Measurements from ENCODE around the gene TNNI2.
"Not testable (repeated sequence)": the region's sequence is repeated elsewhere in the genome, so short reads cannot be mapped to it uniquely, and the experiment has no call there.

The TNNI2 gene

DNA sequence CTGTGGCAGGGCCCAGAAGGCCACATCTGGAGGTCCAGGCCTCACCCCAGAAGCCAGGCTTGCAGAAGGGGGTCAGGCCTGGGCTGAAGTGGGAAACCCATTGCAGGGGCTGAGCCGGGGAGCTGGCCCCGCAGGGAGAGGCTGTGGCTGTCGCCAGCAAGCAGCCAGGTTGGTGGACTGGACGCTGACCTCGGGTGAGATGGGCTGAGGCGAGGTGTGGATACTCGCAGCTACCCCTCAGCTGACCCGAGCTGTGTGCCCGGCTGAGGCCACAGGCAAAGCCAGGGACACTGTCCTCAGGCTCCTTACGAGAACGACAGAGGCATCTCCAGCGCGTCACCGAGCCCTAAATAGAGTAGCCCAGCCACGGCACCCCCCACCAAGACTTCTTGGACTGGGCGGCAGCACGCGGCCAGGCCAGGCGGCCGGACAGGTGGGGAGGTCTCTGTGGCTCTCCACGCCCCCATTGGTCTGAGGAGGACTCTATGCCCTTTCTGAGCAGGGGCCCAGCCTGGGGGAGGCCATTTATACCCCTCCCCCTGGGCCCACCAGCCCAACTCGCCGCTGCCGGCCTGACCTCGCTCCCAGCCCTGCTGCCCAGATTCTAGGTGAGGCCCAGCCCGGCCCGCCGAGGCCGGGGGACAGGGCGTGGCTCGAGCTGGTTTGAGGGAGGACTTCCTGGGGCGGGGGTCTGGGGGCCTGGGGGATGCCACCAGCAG lies at the start of gene TNNI2:
TSS of gene TNNI2 (plus strand) at position 556 of the 719 bp plus-strand sequence. CDS start 716 bp downstream, outside the sequence.
- DNase-seq: no peak

GRCh38 chr11:1791912-1792311 lies 46.9 kb upstream of the TNNI2 start:
- DNase-seq: no peak

- DNase-seq: no peak
These were observed 46.3 kb upstream of the TNNI2 start for GRCh38 chr11:1792461-1792860.

DNA sequence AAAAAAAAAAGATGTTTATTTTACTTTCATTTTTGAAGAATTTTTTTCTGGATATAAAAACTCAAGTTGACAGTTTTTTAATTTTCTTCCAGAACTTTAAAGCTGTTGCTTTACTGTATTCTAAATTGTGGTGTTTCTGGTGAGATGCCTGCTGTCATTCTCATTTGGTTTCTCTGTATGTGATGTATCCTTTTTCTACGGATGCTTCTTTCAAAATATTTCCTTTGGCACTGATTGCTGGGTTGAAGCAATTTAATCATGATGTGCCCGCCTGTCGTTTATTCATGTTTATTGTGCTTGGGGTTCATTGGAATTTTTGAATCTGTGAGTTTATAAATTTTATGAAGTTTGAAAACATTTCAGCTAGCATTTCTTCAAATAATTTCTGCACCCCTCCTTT lies 45.7 kb upstream of the TNNI2 start:
- DNase-seq: no peak

- no peak for DNase-seq
These were observed 42.3 kb upstream of the TNNI2 start for GRCh38 chr11:1796413-1797011.

- no peak for DNase-seq
These were observed 41.2 kb upstream of the TNNI2 start for GRCh38 chr11:1797391-1798125.

- no peak for DNase-seq
These were observed 35.5 kb upstream of the TNNI2 start for GRCh38 chr11:1803246-1803645.

GRCh38 chr11:1803835-1804519 lies 34.8 kb upstream of the TNNI2 start:
- not testable (repeated sequence) for DNase-seq

DNA sequence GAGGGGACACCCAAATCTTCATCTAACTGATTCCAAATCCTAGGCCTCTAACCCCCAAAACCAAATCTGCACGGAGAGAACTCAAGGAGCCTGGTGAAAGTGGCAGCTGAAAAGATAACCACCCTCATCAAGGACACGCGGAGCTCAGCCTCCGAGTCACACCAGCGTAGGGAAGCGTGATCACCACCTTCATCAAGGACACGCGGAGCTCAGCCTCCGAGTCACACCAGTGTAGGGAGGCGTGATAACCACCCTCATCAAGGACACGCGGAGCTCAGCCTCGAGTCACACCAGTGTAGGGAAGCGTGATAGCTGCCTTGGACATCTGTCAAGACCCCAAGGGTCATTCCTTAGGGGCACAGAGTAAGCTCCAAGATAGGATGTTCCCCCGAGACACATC lies 33.3 kb upstream of the TNNI2 start:
- no peak for DNase-seq

- no peak for DNase-seq
These were observed 31.4 kb upstream of the TNNI2 start for GRCh38 chr11:1807264-1807995.

DNA sequence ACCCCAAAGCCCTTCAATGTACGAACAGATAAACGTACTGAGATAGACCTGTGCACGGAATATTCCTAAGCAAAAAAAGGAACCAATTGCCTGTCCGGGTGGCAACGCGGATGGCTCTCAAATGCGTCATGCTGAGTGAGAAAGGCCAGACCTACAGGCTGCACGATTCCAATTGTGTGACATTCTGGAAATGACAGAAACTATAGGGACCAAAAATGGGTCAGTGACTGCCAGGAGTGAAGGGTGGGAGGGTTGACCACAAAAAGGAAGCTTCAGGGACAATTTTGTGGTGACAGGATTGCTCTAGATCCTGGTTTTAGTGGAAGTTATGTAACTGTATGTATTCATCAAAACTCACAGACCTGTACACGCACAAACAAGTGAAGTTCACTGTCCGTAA lies 28.0 kb upstream of the TNNI2 start:
- DNase-seq: no peak

- no peak for DNase-seq
These were observed 26.5 kb upstream of the TNNI2 start for GRCh38 chr11:1812274-1812673.

DNA sequence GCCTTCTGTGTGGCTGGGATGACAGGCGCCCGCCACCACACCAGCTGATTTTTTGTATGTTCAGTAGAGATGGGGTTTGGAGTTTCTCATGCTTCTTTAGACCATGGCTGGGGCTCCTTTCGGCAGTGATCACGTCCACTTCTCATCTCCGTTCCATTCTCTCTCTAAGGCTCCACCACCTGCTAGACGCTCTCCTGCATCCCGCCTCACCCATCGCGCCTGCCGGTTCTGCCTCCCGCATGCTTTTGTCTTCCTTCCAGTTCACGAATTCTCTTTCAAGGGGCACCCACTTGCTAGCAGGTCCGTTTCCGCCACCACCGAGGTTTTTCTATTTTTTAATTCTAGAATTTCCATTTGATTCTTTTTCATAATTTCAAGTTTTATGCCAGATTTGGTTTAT lies 26.0 kb upstream of the TNNI2 start:
- DNase-seq: no peak

DNA sequence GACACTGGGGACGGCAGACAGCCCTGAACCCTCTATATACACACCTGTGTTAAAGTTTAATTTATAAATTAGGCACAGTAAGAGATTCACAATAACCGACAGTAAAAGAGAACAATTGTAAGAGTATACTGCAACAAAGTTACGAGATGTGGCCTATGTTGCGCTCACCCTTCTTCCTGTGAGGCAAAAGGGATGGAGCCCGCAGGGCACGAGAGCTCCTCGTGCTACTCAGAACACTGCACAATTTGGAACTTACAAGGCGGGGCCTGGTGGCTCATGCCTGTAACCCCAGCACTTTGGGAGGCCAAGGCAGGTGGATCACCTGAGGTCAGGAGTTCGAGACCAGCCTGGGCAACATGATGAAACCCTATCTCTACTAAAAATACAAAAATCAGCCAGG lies 25.4 kb upstream of the TNNI2 start:
- DNase-seq: not testable (repeated sequence)

- no peak for DNase-seq
These were observed 24.1 kb upstream of the TNNI2 start for GRCh38 chr11:1814691-1815090.

- no peak for DNase-seq
These were observed 23.5 kb upstream of the TNNI2 start for GRCh38 chr11:1815311-1815710.

DNA sequence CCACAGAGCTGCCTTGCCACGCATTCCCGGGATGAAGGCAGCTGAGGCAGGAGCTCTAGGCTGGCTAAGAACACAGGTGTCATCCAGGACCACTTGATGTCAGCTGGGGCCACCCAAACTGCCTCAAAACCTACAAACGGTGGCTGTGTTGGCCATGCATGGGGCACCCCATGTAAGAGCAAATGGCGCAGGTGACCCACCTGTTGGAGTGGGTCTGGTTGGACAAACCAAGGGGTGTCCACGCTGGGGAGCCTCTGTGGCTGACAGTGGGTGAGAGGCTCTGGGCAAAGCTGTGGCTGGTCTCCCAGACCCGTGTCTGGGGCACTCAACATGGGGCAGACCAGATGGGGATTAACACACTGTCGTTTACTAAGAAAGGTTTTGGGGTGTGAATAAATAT lies 23.0 kb upstream of the TNNI2 start:
- no peak for DNase-seq

DNA sequence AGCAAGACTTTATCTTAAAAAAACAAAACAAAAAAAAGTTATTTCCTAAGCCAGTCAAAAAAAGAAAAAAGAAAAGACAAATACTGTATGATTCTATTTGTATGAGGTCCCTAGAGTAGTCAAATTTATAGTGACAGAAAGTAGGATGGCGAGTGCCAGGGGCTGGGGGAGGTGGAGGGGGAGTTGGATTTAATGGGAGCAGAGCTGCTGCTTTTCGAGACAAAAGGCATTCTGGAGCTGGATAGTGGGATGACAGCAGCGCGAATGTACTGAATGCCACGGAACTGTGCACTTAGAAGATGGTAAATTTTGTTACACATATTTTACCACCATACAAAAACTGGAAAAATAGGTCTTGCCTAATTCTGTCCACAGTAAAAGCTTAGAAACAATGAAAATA lies 21.8 kb upstream of the TNNI2 start:
- no peak for DNase-seq

- DNase-seq: no peak
These were observed 21.3 kb upstream of the TNNI2 start for GRCh38 chr11:1817511-1817910.

GRCh38 chr11:1819074-1819473 lies 19.7 kb upstream of the TNNI2 start:
- no peak for DNase-seq

GRCh38 chr11:1820463-1821325 lies 18.1 kb upstream of the TNNI2 start:
- no peak for DNase-seq

DNA sequence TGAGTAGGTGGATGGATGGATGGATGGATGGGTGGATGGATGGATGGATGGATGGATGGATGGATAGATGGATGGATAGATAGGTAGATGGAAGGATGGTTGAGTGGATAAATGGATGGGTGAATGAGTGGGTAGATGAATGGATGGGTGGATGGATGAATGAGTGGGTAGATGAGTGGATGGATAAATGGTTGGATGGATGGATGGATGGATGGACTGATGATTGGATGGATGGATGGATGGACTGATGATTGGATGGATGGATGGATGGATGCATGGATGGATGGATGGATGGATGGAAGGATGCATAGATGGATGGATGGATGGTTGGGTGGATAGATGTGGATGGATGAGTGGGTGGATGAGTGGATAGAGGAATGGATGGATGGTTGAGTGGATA lies 17.2 kb upstream of the TNNI2 start:
- DNase-seq: no peak
